ENCODE measurements around the gene MRGPRE. TPM values are rescaled to one million over a fixed set of nuclear protein-coding genes. Genes with fewer than 3 reads are reported as not detected.

MRGPRE gene
- total RNA-seq, 4 donors from 2014 or later, result not detected

DNA sequence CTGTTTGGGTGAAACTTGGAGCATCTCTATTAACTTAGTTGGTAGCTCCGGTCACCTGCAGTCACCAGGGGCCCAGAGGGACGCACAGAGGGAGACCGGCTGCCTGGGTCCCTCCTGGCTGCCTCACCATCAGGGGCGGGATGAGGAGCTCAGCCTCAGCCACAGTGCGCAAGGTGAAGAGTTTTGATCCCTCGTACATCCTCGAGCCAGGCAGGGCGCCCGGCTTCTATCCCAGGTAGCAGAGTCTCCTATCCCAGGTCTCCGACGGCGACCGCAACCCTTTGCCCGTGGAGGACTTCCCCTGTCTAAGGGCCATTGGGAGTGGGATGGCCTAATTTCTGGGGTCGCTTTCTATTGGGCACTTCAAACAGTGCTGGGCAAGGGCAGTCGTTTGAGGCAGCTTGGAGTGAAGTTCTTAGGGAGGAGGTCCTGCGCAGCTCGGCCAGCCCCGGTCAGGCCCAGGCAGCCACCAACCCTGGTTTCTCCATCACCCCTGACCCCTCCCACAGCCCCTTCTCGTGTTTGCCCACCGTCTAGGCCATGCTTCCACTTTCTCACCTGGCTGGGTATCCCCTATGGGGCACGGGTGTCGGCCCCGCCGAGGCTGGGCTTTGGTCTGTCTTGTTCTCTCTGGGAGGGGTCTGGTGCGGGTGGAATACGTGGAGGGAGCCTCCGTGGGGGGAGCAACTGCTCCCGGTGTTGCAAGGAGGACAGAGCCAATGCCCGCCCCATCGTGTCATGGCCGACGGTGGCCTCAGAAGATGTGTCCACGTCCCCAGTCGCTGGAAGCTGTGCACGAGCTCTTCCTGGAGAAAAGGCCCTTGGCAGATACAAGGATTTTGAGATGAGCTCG lies 10.0 kb downstream of the MRGPRE start:
- TF ChIP-seq POLR2A (IDR thresholded peaks at IDR 0.05), result no peak
- TF ChIP-seq, protein P1, sequence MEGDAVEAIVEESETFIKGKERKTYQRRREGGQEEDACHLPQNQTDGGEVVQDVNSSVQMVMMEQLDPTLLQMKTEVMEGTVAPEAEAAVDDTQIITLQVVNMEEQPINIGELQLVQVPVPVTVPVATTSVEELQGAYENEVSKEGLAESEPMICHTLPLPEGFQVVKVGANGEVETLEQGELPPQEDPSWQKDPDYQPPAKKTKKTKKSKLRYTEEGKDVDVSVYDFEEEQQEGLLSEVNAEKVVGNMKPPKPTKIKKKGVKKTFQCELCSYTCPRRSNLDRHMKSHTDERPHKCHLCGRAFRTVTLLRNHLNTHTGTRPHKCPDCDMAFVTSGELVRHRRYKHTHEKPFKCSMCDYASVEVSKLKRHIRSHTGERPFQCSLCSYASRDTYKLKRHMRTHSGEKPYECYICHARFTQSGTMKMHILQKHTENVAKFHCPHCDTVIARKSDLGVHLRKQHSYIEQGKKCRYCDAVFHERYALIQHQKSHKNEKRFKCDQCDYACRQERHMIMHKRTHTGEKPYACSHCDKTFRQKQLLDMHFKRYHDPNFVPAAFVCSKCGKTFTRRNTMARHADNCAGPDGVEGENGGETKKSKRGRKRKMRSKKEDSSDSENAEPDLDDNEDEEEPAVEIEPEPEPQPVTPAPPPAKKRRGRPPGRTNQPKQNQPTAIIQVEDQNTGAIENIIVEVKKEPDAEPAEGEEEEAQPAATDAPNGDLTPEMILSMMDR (IDR thresholded peaks at IDR 0.05), result no peak
- DNase-seq (ENCODE audit: low spot score in 2 of 2), result peak in 1 of 2 donors; percentile 82
- intact Hi-C loops (cut with DNase I; ENCODE audit: low total_unique reads), result no loop called here
- no peak overlapping the region for H3K4me3 ChIP-seq (ENCODE audit: low read depth, poor library complexity, severe bottlenecking)
- 79 to 84% methylated on average over 37 of the region's 37 CpGs for whole genome bisulfite sequencing, 2 donors

GRCh38 chr11:3221408-3222002 lies 10.7 kb downstream of the MRGPRE start:
- DNase-seq (ENCODE audit: low spot score in 2 of 2), result peak in 1 of 2 donors; percentile 70
- WGBS, 2 donors, result 35 to 42% methylated on average over 13 to 27 of the region's 27 CpGs
- TF ChIP-seq, protein P1 (IDR thresholded peaks at IDR 0.05), result no peak
- TF ChIP-seq POLR2A (IDR thresholded peaks at IDR 0.05), result no peak
- H3K4me3 ChIP-seq (ENCODE audit: low read depth, poor library complexity, severe bottlenecking), result no peak overlapping the region
- intact Hi-C loops (cut with DNase I; ENCODE audit: low total_unique reads), result no loop called here

DNA sequence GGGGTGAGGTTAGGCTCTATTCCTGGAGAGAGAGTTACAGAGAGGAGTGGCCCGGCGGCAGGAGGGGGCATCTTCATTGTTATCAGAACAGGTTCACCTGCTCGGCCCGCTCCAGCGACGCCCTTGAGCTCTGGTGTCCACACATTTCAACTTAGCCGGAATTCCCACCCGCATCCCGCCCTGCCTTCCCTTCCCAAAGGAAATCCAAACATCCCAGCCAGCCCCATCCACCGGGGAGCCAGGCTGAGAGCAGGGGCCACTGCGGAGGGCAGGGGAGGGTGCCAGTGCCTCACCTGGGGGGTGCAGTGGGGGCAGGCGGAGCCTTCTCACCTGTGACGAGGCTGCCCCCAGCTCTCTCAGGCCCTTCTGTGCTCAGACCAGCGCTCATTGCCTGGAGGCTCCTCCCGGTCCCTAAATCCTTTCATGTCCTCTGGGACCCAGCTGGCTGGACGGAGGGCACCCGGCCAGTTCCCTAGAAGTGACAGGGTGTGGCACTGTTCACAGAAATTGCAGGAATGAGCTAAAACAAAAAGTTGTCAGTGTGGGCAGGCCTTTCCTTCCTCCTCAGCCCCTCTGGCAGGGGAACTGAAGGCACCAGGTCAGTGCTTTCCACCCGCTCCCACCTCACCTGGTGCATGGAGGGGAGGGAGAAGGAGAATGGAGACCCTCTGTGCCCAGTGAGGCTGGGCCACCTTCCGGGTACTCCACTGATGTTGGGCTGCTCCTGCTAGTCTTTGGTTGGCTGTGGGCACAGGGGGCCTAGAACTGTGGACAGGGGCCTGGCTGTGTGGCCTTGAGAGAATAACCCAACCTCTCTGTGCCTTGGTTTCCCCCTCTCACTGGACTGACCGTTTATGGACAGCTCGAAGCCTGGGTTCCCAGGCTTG lies 11.5 kb downstream of the MRGPRE start:
- H3K4me3 ChIP-seq (ENCODE audit: low read depth, poor library complexity, severe bottlenecking), result no peak overlapping the region
- TF ChIP-seq POLR2A (IDR thresholded peaks at IDR 0.05), result no peak
- TF ChIP-seq, protein P1 (IDR thresholded peaks at IDR 0.05), result no peak
- WGBS, 2 donors, result 50 to 53% methylated on average over 17 to 19 of the region's 21 CpGs
- DNase-seq (ENCODE audit: low spot score in 2 of 2), result peak in 1 of 2 donors; percentile 84
- intact Hi-C loops (cut with DNase I; ENCODE audit: low total_unique reads), result no loop called here

DNA sequence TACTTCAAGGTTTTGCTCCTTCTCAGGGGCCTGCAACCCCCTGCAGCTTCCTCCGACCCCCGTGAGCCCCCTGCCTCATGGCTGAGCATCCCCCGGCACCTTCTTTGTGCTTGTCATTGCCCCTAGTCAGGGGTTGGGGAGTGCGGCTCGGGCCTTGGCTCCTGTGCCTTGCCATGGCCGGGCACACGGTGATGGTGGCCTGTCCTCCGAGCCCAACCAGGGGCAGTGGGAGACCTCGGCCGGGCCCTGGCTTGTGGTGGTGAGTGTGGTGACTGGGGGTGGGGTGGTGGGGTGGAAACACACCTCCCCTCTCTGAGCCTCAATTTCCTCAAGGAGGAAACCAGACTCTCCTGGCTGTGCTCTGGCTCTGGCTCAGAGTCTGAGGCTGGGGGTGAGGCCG lies 12.1 kb downstream of the MRGPRE start:
- DNase-seq (ENCODE audit: low spot score in 2 of 2), result peak in 1 of 2 donors; percentile 68
- intact Hi-C loops (cut with DNase I; ENCODE audit: low total_unique reads), result no loop called here
- WGBS, 2 donors, result 70 to 76% methylated on average over 7 to 11 of the region's 11 CpGs
- TF ChIP-seq, protein P1 (IDR thresholded peaks at IDR 0.05), result no peak
- no peak for TF ChIP-seq POLR2A (IDR thresholded peaks at IDR 0.05)
- H3K4me3 ChIP-seq (ENCODE audit: low read depth, poor library complexity, severe bottlenecking), result no peak overlapping the region

DNA sequence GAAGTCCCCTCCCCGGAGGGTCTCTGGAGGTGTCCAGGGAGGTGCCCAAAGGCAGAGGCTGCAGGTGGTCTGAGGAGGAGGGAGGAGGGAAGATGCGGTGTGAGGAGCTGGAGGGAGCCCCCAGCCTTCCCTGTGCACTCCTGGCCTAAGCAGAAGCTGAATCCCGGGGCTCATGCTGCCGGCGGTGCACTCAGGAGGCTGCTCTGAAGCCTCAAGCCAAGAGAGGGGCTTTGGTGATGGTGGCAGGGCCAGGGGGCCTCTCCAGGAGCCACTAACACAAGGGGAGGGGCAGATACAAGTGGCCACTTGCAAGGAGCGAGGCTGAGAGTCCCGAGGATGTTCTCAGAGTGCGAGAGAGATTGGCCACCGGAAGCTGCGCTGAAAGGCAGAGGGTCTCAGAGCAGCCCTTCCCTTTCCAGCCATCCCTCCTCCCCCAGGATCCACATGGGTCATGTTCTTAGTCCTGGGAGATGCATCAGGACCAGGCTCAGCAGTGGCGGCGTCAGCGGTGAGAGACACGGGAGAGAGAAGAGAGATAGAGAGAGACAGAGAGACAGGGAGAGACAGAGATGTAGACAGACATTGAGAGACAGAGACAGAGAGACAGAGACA lies 12.8 kb downstream of the MRGPRE start:
- WGBS, 2 donors, result 62 to 66% methylated on average over 12 to 14 of the region's 14 CpGs
- DNase-seq (ENCODE audit: low spot score in 2 of 2), result peak in 1 of 2 donors; percentile 83
- intact Hi-C loops (cut with DNase I; ENCODE audit: low total_unique reads), result loop anchor here (5.0 to 10.0 kb wide), 2 partner anchors 115 to 182 kb away; no protein-coding TSS in a partner anchor
- TF ChIP-seq, protein P1 (IDR thresholded peaks at IDR 0.05), result no peak
- TF ChIP-seq POLR2A (IDR thresholded peaks at IDR 0.05), result no peak
- H3K4me3 ChIP-seq (ENCODE audit: low read depth, poor library complexity, severe bottlenecking), result no peak overlapping the region

Data from lower leg skin (tissue), 4 donors.